Raji (cell line): ENCODE measurements around the gene CXCR6.

Experiments used
- POLR2A ChIP-seq: IDR thresholded peaks from 2 replicates; pipeline ENCODE4 v1.6.1; 2011; ENCODE audit warnings: low read depth, low read length, control low read depth; ENCODE audit not compliant: insufficient read depth

CXCR6 gene

GRCh38 chr3:45997942-45998341 is 54.7 kb downstream of the CXCR6 start:
- no peak for TF ChIP-seq POLR2A
